NCI-H1048 (cell line): ENCODE data around the gene TNS3.

Experiments
- DNase-seq: peaks from one replicate; lab custom pipeline; 2025; lab: John Stamatoyannopoulos, UW

The TNS3 gene

GRCh38 chr7:47345857-47346298, 236.0 kb downstream of the TNS3 start:
- no peak for DNase-seq

- no peak for DNase-seq
Measured at GRCh38 chr7:47344171-47344955, 237.5 kb downstream of the TNS3 start.

GRCh38 chr7:47343061-47343455, 238.9 kb downstream of the TNS3 start:
- no peak for DNase-seq

- DNase-seq = no peak
Measured at GRCh38 chr7:47342296-47343060, 239.4 kb downstream of the TNS3 start.

GRCh38 chr7:47340517-47340916, 241.4 kb downstream of the TNS3 start:
- DNase-seq = no peak

DNA sequence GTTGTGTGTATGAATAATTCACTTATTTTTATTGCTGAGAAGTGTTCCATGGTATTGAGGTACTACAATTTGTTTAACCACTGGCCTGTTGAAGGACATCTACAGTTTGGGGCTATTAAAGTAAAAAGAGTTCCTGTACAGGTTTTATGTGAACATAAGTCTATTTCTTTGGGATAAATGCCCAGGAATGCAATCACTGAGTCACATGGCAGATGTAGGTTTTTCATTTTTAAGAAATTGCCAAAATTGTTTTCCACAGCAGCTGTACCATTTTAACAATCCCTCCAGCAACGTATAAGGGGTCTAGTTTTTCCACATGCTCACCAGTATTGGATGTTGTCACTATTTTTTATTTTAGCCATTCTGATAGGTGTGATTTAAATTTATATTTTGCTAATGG, 243.9 kb downstream of the TNS3 start:
- DNase-seq = no peak

- DNase-seq = no peak
Measured at GRCh38 chr7:47337531-47337930, 244.4 kb downstream of the TNS3 start.

- DNase-seq = no peak
Measured at GRCh38 chr7:47336472-47337425, 245.2 kb downstream of the TNS3 start.

GRCh38 chr7:47335557-47336471, 246.1 kb downstream of the TNS3 start:
- no peak for DNase-seq

- no peak for DNase-seq
Measured at GRCh38 chr7:47335071-47335470, 246.8 kb downstream of the TNS3 start.

GRCh38 chr7:47333959-47334358, 248.0 kb downstream of the TNS3 start:
- DNase-seq = no peak

- DNase-seq = no peak
Measured at GRCh38 chr7:47333554-47333887, 248.4 kb downstream of the TNS3 start.

- DNase-seq = no peak
Measured at GRCh38 chr7:47332681-47333553, 249.0 kb downstream of the TNS3 start.

GRCh38 chr7:47332213-47332612, 249.7 kb downstream of the TNS3 start:
- no peak for DNase-seq

- no peak for DNase-seq
Measured at GRCh38 chr7:47331179-47331565, 250.7 kb downstream of the TNS3 start.

DNA sequence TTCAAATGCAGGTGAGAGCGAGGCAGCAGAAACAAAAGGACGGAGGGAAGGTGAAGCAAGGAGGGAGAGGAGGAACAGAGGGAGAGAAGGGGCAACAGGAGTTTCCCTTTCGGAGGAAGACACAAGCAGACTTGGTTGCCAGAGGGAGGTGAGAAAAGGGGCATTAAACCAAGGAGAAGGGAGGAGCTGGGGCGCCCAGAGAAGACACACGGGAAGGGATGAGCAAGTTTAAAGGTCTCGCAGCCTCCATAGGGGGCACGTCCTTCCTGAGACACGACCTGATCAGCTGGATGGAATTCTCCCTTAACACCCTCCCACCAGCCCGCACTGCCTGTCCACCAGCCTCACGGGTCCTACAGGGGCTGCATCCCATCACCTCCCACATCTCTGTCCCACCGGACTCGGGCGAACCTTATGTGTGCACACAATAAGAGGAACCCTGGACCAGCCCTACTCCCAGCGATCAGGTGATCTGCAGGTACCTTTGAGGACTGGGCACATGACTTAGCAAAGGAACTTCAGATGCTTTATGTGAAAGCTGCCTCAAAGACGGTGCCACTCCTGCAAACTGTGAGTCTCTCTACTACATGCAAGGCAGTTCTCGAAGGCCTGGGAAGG, 251.2 kb downstream of the TNS3 start:
- DNase-seq = no peak

GRCh38 chr7:47330026-47330425, 251.9 kb downstream of the TNS3 start:
- DNase-seq = no peak

GRCh38 chr7:47329320-47329926, 252.5 kb downstream of the TNS3 start:
- DNase-seq = no peak
